GM10248 (cell line): ENCODE results near the gene SRCIN1.

Source experiments
- CTCF ChIA-PET: fragments of 300-600 bp; sonication (Branson Sonifier 250); formaldehyde crosslinking; extraction: SDS; loops from one replicate; lab custom pipeline; 2021; ENCODE audit warnings: antibody characterized with exemption; lab: Yijun Ruan, JAX
- POLR2A ChIA-PET: fragments of 350-650 bp; sonication (Branson Sonifier 250); formaldehyde crosslinking; extraction: SDS; loops from one replicate; lab custom pipeline; 2020; ENCODE audit warnings: antibody characterized with exemption; lab: Yijun Ruan, JAX
- DNase-seq: peaks from one replicate; pipeline ENCODE4 v3.0.0; 2012; ENCODE audit errors: extremely low spot score
- TF ChIP-seq, protein P1 (sequence below): IDR thresholded peaks from 2 replicates; pipeline ENCODE4 v1.5.1; 2012; ENCODE audit warnings: mild to moderate bottlenecking, low read depth; ENCODE audit errors: extremely low read depth, missing control alignments, control extremely low read depth

SRCIN1 gene

DNA sequence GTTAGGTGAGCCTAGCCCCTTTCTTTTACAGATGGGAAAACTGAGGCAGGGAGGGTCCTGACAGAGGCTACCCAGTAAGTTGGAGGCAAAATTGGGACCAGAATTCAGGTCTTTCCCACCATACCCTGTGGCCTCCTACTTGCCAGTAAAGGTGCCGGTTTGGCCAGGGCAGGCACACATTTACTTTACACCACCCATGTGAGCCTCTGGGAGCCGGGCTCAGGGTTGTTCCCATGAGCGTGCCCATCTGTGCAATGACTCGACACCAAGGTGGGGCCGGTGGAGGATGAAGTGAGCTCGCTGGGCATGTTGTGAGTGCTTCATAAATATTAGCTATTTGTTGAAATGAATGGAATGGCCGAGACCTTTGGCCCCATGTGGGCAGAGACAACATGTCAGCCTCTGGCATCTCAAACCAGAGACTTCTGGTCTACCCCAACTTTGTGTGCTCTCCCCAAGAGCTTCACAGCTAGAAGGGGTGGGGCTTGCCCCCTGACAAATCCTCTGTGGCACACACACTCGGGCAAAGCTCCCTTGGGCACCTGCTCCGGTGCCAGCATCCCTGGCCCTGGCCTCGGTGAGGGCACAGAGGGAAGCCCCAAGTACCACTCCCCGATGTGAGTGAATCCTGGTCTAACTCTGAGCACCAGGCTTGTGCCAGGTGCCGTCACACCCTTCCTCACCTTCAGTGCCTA is 60.1 kb downstream of the SRCIN1 start:
- TF ChIP-seq, protein P1, sequence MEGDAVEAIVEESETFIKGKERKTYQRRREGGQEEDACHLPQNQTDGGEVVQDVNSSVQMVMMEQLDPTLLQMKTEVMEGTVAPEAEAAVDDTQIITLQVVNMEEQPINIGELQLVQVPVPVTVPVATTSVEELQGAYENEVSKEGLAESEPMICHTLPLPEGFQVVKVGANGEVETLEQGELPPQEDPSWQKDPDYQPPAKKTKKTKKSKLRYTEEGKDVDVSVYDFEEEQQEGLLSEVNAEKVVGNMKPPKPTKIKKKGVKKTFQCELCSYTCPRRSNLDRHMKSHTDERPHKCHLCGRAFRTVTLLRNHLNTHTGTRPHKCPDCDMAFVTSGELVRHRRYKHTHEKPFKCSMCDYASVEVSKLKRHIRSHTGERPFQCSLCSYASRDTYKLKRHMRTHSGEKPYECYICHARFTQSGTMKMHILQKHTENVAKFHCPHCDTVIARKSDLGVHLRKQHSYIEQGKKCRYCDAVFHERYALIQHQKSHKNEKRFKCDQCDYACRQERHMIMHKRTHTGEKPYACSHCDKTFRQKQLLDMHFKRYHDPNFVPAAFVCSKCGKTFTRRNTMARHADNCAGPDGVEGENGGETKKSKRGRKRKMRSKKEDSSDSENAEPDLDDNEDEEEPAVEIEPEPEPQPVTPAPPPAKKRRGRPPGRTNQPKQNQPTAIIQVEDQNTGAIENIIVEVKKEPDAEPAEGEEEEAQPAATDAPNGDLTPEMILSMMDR, result no peak
- POLR2A ChIA-PET, result no interaction called here
- CTCF ChIA-PET, result interaction anchor here (1.2 to 11.1 kb wide), 3 partner anchors 10 to 13 kb away, joined by 3 to 77 read pairs (median 6); no protein-coding TSS in a partner anchor
- DNase-seq, result no peak

DNA sequence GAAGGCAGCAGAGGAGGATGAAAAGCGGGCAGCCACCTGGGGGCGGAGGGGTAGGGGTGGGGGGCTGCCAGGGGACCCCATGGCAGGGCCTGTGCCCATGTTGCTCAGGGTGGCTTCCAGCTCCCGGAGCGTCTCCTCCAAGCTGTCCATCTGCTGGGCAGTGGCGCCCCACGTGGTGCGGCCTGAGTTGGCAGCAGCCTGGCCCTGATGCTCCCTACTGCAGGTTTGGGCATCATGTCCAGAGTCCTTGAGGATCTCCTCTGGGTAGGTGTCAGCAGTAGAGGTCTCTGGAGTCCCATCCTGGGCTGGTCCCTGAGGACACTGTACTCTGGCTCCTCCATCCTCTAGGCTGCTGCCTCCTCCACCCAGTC is 60.9 kb downstream of the SRCIN1 start:
- DNase-seq, result no peak
- TF ChIP-seq, protein P1, result no peak
- POLR2A ChIA-PET, result no interaction called here
- CTCF ChIA-PET, result interaction anchor here (1.2 to 11.1 kb wide), 4 partner anchors 10 to 14 kb away, joined by 3 to 77 read pairs (median 5); no protein-coding TSS in a partner anchor

DNA sequence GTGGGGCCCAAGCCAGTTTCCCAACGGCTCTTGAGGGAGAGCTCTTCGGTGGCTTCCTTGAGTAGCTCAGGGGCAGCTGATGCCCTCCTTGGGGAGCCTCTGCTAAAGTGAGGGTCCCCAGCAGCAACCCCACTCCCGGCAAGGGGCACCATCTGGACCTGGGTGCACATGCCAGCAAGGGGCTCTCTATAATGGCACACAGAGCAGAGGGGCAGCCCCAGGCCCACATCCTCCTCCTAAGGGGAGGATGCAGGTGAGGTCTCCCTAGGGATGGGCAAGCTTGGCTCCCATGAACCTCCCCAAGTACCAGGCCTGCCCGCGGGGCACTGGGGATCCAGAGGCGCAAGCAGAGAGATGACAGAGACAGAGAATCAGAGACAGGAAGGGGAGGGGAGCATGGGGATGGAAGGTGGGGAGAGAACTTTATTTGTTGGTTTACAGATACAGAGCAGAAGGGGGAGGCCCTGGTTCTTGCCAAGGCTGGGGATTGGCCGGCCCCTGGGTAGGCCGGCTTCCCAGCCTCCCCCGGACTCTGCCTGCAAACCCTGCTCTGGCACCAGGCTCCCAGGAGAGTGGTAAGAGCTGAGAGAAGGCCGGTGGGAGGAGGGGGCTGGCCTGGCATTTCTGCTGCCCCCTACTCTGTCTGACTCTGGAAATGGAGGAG is 61.4 kb downstream of the SRCIN1 start:
- DNase-seq, result no peak
- TF ChIP-seq, protein P1, result no peak
- ChIA-PET CTCF (interaction anchor here (1.4 to 11.1 kb wide), 3 partner anchors 10 to 40 kb away, joined by 4 to 77 read pairs (median 4); no protein-coding TSS in a partner anchor), POLR2A (no interaction called here)

DNA sequence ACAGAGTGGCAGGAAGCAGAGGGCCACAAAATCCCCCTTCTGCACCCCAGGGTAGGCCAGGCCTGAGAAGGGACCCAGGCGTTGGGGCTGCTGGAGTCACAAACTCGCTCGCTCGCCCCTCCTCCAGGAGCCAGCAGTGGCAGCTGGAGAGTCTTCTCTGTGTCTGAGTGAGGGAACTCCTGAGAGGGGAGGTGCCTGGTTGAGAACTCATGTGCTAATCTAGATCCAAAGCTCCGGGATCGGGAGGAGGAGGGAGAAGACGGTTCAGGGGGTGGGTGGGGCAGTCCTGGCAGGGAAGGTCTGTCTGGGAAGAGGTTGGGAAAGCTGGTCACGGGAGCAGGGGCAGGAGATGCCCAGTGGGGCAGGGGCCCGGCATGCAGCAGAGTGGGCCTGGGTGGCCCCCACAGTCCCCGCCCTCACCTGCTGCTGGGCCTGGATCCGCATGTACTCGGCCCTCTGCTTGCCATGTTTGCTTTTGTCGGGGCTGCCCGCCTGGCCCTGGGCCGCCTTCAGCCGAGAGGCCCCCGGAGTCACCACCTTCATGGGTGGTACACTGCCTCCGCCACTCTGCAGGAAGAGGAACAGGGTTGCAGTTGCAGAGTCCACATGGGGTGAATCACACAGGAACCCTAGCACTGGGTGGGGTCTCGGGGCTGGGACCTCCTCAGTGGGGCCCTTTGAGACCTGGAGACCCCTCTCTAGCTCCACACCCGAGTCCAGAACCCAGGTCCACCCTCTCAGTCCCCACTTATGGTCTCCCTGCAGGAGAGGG is 62.2 kb downstream of the SRCIN1 start:
- ChIA-PET POLR2A (no interaction called here), CTCF (interaction anchor here (1.0 to 11.1 kb wide), 4 partner anchors 11 to 60 kb away, joined by 3 to 77 read pairs (median 4); no protein-coding TSS in a partner anchor)
- DNase-seq, result no peak
- TF ChIP-seq, protein P1, result no peak

DNA sequence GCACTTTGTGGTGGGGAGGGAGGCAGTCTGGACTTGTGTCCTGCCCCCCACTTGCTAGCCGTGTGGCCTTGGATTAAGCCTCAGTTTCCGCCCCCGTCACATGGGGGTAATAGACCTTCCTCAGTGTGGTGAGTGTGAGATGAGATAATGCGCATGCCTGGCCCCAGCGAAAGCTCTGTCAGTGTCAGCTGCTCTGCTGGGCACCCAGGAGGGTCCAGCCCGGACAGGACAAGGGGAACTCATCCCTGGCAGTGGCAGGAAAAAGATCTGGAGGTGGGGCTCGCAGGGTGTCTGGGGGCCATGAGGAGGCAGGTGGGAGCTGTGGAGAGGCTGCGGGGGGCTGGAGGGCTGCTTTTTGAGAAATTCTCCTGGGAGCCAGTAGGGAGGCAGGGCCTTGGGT is 63.5 kb downstream of the SRCIN1 start:
- CTCF ChIA-PET, result interaction anchor here (1.0 to 11.1 kb wide), 4 partner anchors 13 to 125 kb away, joined by 3 to 77 read pairs (median 10); no protein-coding TSS in a partner anchor
- POLR2A ChIA-PET, result interaction anchor here (0.6 kb wide), 2 partner anchors 41 to 56 kb away, joined by 3 to 5 read pairs; no protein-coding TSS in a partner anchor
- no peak for DNase-seq
- TF ChIP-seq, protein P1, result no peak

DNA sequence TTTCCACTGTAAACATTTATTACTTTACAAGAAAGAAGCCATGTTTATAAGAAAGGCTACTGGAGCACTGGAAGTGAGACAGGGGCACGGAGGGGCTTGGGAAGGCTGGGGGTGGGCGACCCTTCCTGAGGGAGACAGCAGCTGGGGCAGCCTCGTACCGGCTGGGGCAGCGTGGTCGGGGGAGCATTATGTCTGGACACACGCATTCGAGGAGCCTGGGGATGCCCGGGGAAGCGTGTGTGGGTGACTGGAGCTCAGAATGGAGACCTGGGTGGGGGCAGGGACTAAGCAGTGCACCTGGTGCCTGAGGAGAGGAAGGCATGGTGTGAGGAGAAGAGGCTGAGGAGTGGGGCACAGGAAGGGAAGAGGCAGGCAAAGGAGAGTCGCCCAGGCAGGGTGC is 64.5 kb downstream of the SRCIN1 start:
- DNase-seq, result no peak
- POLR2A ChIA-PET, result no interaction called here
- CTCF ChIA-PET, result interaction anchor here (0.6 to 11.1 kb wide), 4 partner anchors 14 to 562 kb away, joined by 3 to 77 read pairs (median 10); no protein-coding TSS in a partner anchor

More for the DNA sequence above, 64.5 kb downstream of the SRCIN1 start:
- TF ChIP-seq, protein P1, result no peak
